HG02852 (cell line): Measurements from ENCODE around the gene LRBA.
A peak's percentile ranks its signal among the peaks of the same experiment; 100 is the strongest.

Source experiments
- ATAC-seq: cut with Tn5 transposase; IDR thresholded peaks from one replicate; pipeline ENCODE4 v1.9.1; 2021; ENCODE audit warnings: mild to moderate bottlenecking, moderate library complexity; ENCODE audit not compliant: unreplicated experiment

Gene LRBA

DNA sequence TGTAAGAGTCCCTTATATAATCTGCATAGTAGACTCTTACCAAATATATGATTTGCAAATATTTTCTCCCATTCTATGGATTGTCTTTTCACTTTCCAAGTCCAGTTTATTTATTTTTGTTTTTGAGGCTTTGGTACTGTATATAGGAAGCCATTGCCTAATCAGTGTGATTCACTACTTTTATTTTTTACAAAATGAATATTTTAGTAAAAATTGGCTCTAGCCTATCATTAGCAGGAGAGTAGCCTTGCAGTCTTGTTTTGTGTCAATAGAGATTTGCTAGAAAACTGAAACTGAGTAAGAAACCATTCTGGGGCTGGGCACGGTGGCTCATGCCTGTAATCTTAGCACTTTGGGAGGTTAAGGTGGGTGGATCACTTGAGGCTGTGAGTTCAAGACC, 633.1 kb downstream of the LRBA start:
- no peak for ATAC-seq

DNA sequence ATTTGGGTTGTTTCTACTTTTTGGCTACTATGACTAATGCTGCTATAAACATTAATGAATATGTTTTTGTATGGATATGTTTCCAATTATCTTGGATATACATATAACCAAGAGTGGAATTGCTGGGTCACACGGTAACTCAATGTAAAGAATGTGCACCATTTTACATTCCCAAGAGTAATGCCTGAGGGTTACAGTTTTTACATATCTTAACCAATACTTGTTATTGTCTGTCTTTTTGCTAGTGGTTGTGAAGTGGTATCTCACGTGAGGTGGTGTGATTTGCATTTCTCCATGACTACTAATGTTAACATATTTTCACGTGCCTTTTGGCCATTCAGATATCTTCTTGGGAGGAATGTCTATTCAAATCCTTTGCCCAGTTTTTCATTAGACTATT, 633.5 kb downstream of the LRBA start:
- no peak for ATAC-seq

DNA sequence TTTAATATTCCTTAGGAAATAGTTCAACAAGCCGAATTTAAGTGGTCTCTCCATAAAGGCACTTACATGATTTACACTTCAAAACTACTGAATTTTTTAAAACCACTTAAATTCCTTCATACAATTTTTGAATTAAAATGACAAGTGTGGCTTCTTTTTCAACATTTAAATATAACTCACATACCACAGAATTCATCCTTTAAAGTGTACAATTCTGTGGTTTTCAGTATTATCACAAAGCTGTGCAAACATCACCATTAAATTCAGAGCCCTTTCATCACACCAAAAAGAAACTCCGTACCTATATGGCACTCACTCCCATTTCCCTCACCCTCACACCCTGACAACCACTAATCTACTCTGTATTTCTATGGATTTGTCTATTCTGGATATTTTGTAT, 634.0 kb downstream of the LRBA start:
- ATAC-seq, result no peak

- ATAC-seq, result no peak
Observed at GRCh38 chr4:150379454-150379853, 635.6 kb downstream of the LRBA start.

GRCh38 chr4:150375025-150375424, 640.1 kb downstream of the LRBA start:
- no peak for ATAC-seq

- ATAC-seq, result no peak
Observed at GRCh38 chr4:150371869-150372268, 643.2 kb downstream of the LRBA start.

DNA sequence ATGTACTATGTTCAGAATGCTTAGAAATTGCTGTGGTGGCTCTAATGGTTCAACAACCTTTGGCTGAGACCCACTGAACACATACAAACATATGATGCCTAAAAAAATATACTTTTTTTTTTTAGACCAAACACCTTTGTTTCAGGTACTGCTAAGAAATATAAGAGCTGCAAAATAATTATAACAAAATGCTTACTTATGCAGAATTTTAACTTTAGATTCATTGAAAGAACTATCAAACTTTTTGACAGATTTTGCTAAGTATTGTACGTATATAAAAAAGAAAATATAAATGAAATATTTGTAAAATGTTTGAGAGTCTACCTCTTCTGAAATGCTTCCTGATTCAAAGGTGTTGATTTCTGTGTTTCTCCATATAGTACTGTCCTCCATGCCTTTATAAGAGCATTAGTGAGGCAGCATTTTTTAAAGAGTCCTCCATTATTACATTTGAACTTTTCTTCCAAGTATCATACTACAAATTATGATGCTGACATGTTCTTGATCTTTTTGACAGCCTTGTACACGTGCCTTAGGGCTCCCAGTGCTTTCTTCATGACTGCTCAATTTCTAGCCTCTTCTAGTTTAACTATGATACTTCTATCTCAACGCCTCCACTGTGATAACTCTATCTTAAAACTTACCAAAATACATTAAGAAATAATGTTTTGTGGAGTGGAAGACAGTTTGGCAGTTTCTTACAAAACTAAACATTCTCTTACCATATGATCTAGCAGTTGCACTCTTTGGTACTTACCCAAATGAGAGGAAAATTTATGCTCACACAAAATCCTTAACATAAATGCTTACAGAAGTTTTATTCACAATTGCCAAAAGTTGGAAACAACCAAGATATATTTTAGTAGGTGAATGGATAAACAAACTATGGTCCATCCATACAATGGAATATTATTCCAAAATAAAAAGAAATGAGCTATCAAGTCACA, 645.4 kb downstream of the LRBA start:
- ATAC-seq, result no peak

DNA sequence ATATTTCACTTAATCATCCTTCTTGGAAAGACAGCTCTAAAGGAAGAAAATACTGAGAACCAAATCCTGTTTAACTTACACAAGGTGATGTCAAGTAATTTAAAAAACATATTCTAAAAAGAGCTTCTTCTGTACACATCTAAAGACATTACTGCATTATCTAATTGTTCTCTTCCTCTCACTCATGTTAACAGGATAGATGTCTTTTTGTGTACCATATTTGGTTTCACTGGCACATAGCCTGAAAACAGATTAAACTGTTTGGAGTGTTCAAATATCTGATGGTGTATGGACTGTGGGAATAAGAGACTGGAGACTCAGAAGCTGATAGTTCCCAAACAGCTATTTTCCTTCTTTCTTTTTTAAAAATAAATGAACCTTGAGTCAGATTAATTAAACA, 646.4 kb downstream of the LRBA start:
- ATAC-seq, result no peak

GRCh38 chr4:150367326-150367725, 647.8 kb downstream of the LRBA start:
- ATAC-seq, result no peak

GRCh38 chr4:150366487-150366999, 648.5 kb downstream of the LRBA start:
- ATAC-seq, result peak; percentile 89

DNA sequence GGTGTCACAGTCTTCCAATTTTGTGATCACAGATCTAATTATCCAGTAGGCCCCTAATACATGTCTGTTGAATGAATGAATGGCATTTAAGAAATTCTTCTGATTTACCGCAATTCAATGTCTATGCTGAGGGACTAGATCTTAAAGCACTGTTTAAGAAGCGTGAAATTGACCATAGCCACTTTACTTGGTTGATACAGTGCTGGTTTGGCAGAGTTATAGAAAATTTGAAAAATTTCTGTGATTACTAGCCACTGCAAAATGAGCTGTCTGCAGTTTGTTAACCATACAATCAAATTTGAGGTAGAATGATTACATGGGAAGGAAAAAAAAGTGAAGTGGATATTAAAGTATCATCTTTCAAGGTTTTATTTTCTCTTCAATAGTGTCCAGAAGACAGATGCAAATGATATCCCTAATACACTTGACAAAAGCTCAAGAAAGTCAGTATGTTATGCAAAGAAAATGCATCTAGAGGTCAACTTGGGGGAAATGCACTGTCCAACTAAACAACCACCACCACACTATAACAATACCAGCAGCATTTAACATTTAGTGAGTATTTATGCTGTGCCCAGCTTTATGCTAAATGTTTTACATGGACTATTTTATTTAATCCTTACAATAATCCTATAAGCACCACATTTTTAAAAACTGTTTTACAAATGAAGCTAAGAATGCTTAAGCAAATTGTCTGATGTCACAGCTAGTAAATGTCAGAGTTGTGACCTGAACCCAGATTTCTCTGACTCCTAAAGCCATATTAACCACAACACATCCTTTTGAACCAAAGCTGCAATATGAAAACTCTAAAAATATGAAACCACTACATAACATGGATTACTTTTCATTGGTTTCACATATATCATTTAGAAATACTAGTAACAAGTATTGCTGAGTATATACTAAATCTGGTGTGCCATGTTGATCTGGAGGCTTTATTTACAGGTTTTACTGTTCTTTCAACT, 651.1 kb downstream of the LRBA start:
- no peak for ATAC-seq

DNA sequence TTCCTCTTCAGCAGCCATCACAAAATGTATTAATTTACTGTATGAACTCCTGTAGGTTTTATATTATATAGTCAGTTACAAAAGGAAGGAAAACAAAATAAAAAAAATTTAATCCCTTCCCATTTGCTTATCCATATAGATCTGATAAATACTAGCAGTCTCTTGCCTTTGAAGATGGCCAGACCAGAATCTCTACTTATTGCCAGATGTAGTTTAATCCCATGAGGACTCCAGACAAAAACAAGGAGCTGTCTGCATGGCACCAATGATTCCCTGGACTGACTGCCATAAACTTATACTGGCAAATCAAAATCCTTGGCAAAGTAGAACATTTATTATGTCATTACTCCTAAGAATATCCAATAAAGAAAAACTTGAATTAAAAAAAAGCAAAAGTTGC, 656.4 kb downstream of the LRBA start:
- no peak for ATAC-seq

DNA sequence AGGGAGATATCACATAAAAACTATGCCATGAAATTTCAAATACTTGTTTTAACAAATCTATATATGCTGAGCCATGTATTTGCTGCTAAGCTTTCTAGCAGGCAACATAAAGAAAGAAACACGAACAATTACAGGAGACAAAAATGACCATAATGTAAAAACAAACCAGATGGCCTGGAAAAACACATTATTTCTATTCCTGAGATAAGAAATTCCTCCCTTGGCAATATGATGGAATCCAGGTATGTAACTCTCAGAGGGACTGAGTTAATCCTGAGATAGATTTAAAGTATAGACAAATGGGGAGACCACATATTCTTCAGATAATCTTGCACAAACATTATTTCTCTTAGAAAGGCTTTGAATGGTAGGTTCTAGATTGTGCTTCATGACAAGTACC, 657.3 kb downstream of the LRBA start:
- no peak for ATAC-seq

GRCh38 chr4:150355858-150356455, 659.1 kb downstream of the LRBA start:
- ATAC-seq, result no peak

DNA sequence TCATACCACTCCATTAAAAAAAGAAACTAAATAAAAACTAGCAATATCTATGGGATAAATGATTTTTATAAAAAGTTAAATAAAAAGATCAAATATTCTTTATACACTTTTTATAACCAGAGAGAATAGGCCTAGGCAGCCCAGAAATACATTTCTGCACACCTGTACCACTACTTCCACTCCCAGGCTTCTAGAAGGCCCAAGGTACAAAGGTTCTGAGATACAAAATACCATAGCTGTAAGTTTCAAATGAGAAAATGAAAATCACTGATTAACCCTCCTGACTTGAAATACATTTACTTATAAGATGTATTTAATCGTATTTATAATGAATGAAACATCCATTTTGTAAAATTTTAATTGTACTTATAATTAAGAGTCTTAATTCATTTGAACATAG, 659.7 kb downstream of the LRBA start:
- no peak for ATAC-seq

GRCh38 chr4:150354214-150354796, 660.8 kb downstream of the LRBA start:
- ATAC-seq, result no peak

DNA sequence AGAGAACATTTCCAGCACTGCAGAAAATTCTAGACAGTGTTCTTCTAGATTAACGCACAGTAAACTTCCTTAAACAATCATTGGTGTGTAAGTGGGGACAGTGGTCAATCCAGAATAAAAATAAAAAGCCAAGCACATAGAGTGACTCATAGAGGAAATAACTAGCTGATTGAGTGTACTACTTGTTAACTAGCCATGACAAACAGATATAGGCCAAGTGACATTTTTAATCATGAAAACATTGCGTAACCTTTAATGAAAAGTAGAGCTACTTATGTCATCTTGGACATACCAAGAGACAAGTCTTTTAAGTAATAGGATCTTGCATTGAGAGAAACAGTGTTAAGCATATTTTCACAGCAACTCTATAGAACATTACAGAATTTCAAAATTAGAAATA, 667.0 kb downstream of the LRBA start:
- no peak for ATAC-seq

GRCh38 chr4:150345207-150345744, 669.8 kb downstream of the LRBA start:
- no peak for ATAC-seq

- ATAC-seq, result no peak
Observed at GRCh38 chr4:150343796-150344195, 671.3 kb downstream of the LRBA start.

- no peak for ATAC-seq
Observed at GRCh38 chr4:150342945-150343344, 672.1 kb downstream of the LRBA start.
